Measurements from ENCODE around the gene NDST3.

The NDST3 gene

DNA sequence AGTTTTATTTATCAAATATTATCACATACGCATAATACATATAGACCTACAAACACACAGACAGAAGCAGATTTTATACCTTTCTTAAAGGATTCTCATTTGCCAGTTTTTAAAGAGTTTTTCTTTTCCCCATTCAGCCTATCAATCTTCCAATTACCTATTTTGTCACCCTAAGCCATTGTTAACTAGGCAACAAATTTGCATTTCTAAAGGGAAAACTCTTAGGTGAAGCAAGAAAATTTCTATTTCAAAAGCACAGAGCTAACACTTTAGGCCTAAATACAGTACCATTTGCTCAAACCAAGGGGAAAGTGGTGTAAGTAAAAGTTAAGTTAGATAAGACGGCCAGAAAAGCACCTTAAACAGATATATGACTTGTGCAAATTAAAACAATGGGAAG, 156.6 kb downstream of the NDST3 start:
- TF ChIP-seq, protein P1, sequence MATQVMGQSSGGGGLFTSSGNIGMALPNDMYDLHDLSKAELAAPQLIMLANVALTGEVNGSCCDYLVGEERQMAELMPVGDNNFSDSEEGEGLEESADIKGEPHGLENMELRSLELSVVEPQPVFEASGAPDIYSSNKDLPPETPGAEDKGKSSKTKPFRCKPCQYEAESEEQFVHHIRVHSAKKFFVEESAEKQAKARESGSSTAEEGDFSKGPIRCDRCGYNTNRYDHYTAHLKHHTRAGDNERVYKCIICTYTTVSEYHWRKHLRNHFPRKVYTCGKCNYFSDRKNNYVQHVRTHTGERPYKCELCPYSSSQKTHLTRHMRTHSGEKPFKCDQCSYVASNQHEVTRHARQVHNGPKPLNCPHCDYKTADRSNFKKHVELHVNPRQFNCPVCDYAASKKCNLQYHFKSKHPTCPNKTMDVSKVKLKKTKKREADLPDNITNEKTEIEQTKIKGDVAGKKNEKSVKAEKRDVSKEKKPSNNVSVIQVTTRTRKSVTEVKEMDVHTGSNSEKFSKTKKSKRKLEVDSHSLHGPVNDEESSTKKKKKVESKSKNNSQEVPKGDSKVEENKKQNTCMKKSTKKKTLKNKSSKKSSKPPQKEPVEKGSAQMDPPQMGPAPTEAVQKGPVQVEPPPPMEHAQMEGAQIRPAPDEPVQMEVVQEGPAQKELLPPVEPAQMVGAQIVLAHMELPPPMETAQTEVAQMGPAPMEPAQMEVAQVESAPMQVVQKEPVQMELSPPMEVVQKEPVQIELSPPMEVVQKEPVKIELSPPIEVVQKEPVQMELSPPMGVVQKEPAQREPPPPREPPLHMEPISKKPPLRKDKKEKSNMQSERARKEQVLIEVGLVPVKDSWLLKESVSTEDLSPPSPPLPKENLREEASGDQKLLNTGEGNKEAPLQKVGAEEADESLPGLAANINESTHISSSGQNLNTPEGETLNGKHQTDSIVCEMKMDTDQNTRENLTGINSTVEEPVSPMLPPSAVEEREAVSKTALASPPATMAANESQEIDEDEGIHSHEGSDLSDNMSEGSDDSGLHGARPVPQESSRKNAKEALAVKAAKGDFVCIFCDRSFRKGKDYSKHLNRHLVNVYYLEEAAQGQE (IDR thresholded peaks at IDR 0.05; ENCODE audit: insufficient replicate concordance, low read depth): no peak
- no peak for TF ChIP-seq GABPA (IDR thresholded peaks at IDR 0.05; ENCODE audit: low read depth)
- no peaks in the 10 kb centered on the region for H3K27me3 ChIP-seq (ENCODE audit: insufficient read depth, poor library complexity, severe bottlenecking)
- no peak for DNase-seq (ENCODE audit: low read depth in 1 of 2, low spot score in 1 of 2)
- H3K27ac ChIP-seq (replicated peaks): no peak overlapping the region
- H3K4me3 ChIP-seq (replicated peaks; ENCODE audit: insufficient read depth, low read length): no peak overlapping the region

DNA sequence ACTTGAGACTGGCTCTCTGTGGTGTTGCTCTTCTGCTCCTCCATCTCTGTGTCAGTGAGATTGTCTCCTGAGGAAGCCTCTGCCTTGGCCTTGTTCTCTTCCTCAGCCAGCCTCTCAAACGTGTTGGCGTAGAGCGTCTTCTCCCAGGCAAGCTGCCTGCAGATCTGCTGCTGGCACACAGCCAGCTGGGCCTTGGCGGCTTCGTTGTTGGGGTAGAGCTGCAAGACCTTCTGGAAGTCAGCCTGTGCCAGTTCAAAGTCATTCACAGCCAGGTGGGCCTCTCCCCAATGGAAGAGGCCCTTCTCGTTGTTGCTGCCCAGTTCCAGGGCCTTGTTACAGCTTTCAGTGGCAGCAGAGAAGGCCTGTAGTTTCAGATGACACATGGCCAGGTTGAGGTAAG, 159.1 kb downstream of the NDST3 start:
- TF ChIP-seq, protein P1 (IDR thresholded peaks at IDR 0.05; ENCODE audit: insufficient replicate concordance, low read depth): no peak
- no peak for TF ChIP-seq POLR2AphosphoS5 (IDR thresholded peaks at IDR 0.05; ENCODE audit: low read depth)

DNA sequence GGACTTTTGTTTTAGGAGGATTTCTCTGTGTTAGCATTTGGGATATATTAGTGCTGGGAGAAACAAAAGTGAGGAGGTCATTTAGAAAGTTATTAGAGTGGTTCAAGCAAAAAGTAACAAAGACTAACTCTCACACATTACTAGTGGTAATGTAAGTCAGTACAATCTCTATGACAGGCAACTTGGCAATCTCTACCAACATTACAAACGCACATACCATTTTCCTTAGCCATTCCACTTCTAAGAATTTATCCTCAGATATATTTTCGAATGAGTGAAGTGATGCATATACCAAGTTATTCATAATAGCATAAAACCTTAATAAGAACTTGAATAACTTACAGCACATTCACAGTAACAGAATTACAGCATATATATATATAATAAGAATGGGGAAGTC, 172.3 kb downstream of the NDST3 start:
- DNase-seq (ENCODE audit: low read depth in 1 of 2, low spot score in 1 of 2): no peak
- Histone ChIP-seq H3K27me3 (ENCODE audit: insufficient read depth, poor library complexity, severe bottlenecking) (no peaks in the 10 kb centered on the region), H3K4me3 (replicated peaks; ENCODE audit: insufficient read depth, low read length) (no peak overlapping the region), H3K27ac (replicated peaks) (no peak overlapping the region)
- TF ChIP-seq, protein P2, sequence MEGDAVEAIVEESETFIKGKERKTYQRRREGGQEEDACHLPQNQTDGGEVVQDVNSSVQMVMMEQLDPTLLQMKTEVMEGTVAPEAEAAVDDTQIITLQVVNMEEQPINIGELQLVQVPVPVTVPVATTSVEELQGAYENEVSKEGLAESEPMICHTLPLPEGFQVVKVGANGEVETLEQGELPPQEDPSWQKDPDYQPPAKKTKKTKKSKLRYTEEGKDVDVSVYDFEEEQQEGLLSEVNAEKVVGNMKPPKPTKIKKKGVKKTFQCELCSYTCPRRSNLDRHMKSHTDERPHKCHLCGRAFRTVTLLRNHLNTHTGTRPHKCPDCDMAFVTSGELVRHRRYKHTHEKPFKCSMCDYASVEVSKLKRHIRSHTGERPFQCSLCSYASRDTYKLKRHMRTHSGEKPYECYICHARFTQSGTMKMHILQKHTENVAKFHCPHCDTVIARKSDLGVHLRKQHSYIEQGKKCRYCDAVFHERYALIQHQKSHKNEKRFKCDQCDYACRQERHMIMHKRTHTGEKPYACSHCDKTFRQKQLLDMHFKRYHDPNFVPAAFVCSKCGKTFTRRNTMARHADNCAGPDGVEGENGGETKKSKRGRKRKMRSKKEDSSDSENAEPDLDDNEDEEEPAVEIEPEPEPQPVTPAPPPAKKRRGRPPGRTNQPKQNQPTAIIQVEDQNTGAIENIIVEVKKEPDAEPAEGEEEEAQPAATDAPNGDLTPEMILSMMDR (IDR thresholded peaks at IDR 0.05; ENCODE audit: insufficient read depth, low read length): no peak

More for the DNA sequence above, 159.1 kb downstream of the NDST3 start:
- no peak for DNase-seq (ENCODE audit: low read depth in 1 of 2, low spot score in 1 of 2)
- H3K4me3 ChIP-seq (replicated peaks; ENCODE audit: insufficient read depth, low read length): no peak overlapping the region
- H3K27ac ChIP-seq (replicated peaks): no peak overlapping the region
- H3K27me3 ChIP-seq (ENCODE audit: insufficient read depth, poor library complexity, severe bottlenecking): no peaks in the 10 kb centered on the region

DNA sequence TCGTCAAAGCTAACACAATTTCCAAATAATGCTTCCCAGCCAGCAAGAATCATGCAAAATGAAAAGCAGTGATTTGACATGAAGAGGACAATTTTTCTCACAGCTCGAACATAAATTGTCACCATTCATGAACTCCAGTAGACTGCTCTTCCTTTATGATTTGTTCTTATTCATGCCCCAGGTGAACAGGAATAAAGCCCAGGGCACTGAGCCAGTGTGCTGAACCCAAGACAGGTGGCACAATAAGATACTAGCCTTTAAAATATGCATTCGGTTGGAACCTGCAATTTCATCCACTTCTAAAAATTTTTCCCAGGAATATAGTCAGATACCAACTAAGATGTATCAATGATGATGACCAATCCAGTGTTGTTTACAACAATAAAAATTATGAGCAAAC, 178.8 kb downstream of the NDST3 start:
- Histone ChIP-seq H3K27ac (replicated peaks) (no peak overlapping the region), H3K4me3 (replicated peaks; ENCODE audit: insufficient read depth, low read length) (no peak overlapping the region), H3K27me3 (ENCODE audit: insufficient read depth, poor library complexity, severe bottlenecking) (no peaks in the 10 kb centered on the region)
- no peak for DNase-seq (ENCODE audit: low read depth in 1 of 2, low spot score in 1 of 2)
- TF ChIP-seq SPI1 (IDR thresholded peaks at IDR 0.05; ENCODE audit: borderline replicate concordance, low read depth): no peak
- TF ChIP-seq POLR2AphosphoS5 (IDR thresholded peaks at IDR 0.05; ENCODE audit: low read depth): no peak
- TF ChIP-seq, protein P2 (IDR thresholded peaks at IDR 0.05; ENCODE audit: insufficient read depth, low read length): no peak
- TF ChIP-seq, protein P1 (IDR thresholded peaks at IDR 0.05; ENCODE audit: insufficient replicate concordance, low read depth): no peak
- TF ChIP-seq GABPA (IDR thresholded peaks at IDR 0.05; ENCODE audit: low read depth): no peak
